GM19193 (cell line): ENCODE measurements around the gene KSR2.

Experiments used
- POLR2A ChIP-seq: IDR thresholded peaks from 4 replicates; pipeline ENCODE4 v1.6.1; 2011; ENCODE audit not compliant: insufficient read depth, insufficient read length; ENCODE audit errors: extremely low read depth

Gene KSR2

GRCh38 chr12:117882603-117883184, 86.1 kb downstream of the KSR2 start:
- no peak for TF ChIP-seq POLR2A

- no peak for TF ChIP-seq POLR2A
These were observed 86.6 kb downstream of the KSR2 start for GRCh38 chr12:117882181-117882580.

GRCh38 chr12:117881517-117881916, 87.3 kb downstream of the KSR2 start:
- TF ChIP-seq POLR2A = no peak

GRCh38 chr12:117878605-117879004, 90.2 kb downstream of the KSR2 start:
- TF ChIP-seq POLR2A = no peak

- TF ChIP-seq POLR2A = no peak
These were observed 92.4 kb downstream of the KSR2 start for GRCh38 chr12:117876436-117876816.

GRCh38 chr12:117875744-117876435, 92.9 kb downstream of the KSR2 start:
- no peak for TF ChIP-seq POLR2A

- TF ChIP-seq POLR2A = no peak
These were observed 93.9 kb downstream of the KSR2 start for GRCh38 chr12:117874842-117875434.

- TF ChIP-seq POLR2A = no peak
These were observed 96.1 kb downstream of the KSR2 start for GRCh38 chr12:117872546-117873169.

- no peak for TF ChIP-seq POLR2A
These were observed 99.2 kb downstream of the KSR2 start for GRCh38 chr12:117869551-117869950.

GRCh38 chr12:117867348-117867747, 101.4 kb downstream of the KSR2 start:
- no peak for TF ChIP-seq POLR2A

GRCh38 chr12:117865505-117865904, 103.3 kb downstream of the KSR2 start:
- TF ChIP-seq POLR2A = no peak

- TF ChIP-seq POLR2A = no peak
These were observed 105.6 kb downstream of the KSR2 start for GRCh38 chr12:117863002-117863709.

GRCh38 chr12:117861691-117862090, 107.1 kb downstream of the KSR2 start:
- no peak for TF ChIP-seq POLR2A

GRCh38 chr12:117860111-117860510, 108.7 kb downstream of the KSR2 start:
- no peak for TF ChIP-seq POLR2A

- TF ChIP-seq POLR2A = no peak
These were observed 110.9 kb downstream of the KSR2 start for GRCh38 chr12:117857632-117858612.

- TF ChIP-seq POLR2A = no peak
These were observed 113.6 kb downstream of the KSR2 start for GRCh38 chr12:117855165-117855564.
